CD14-positive monocyte (primary cell): Measurements from ENCODE around the gene ITPA. TPM values are rescaled to one million over a fixed set of nuclear protein-coding genes. Genes with fewer than 3 reads are reported as not detected.
A peak's percentile ranks its signal among the peaks of the same experiment; 100 is the strongest.

ENCODE experiments used
- DNase-seq, 3 donors: peaks; one replicate each; pipeline ENCODE4 v3.0.0-alpha.2; 2011 to 2022
- H2AFZ ChIP-seq: 2 replicates; pipeline ENCODE4 v1.6.0; 2012; ENCODE audit warnings: mild to moderate bottlenecking, low read depth, low read length, inconsistent platforms; ENCODE audit not compliant: insufficient read depth, poor library complexity, severe bottlenecking
- H3K27ac ChIP-seq, 2 donors: 1 replicate in 1 of 2; 2 replicates in 1 of 2; pipeline ENCODE4 v1.5.1; 2012 to 2013; ENCODE audit warnings: low read length in 2 of 2, control low read depth in 1 of 2, inconsistent platforms in 1 of 2, low read depth in 1 of 2, mild to moderate bottlenecking in 1 of 2
- H3K27me3 ChIP-seq, 2 donors: one replicate each; pipeline versions ENCODE4 v1.6.0 to v1.6.1; 2011 to 2013; ENCODE audit warnings: low read length in 2 of 2; ENCODE audit not compliant: control insufficient read depth in 2 of 2, insufficient read depth in 2 of 2
- H3K36me3 ChIP-seq, 2 donors: replicated peaks in 1 of 2; 1 replicate in 1 of 2; 2 replicates in 1 of 2; pipeline versions ENCODE4 v1.5.1 to v1.6.1; 2012 to 2013; ENCODE audit warnings: low read length in 2 of 2, control low read depth in 1 of 2, inconsistent platforms in 1 of 2, mild to moderate bottlenecking in 1 of 2; ENCODE audit not compliant: insufficient read depth in 2 of 2, control insufficient read depth in 1 of 2
- H3K4me1 ChIP-seq, 2 donors: 1 replicate in 1 of 2; 2 replicates in 1 of 2; pipeline versions ENCODE4 v1.5.1 to v1.6.1; 2012 to 2013; ENCODE audit warnings: low read length in 2 of 2, control low read depth in 1 of 2, inconsistent platforms in 1 of 2, mild to moderate bottlenecking in 1 of 2, moderate library complexity in 1 of 2; ENCODE audit not compliant: insufficient read depth in 2 of 2, control insufficient read depth in 1 of 2
- H3K4me2 ChIP-seq: replicated peaks from 2 replicates; pipeline ENCODE3; 2012; ENCODE audit warnings: low read length, moderate library complexity, mild to moderate bottlenecking; ENCODE audit not compliant: poor library complexity, severe bottlenecking; ENCODE audit errors: extremely low read depth
- H3K4me3 ChIP-seq, 3 experiments: fragments of 200-600 bp in 1 of 3; sonication (generic) in 1 of 3; replicated peaks in 1 of 3; 1 replicate in 2 of 3; 2 replicates in 1 of 3; pipeline ENCODE4 v1.5.1; 2011 to 2013; ENCODE audit warnings: low read length in 3 of 3, mild to moderate bottlenecking in 3 of 3, control low read depth in 2 of 3, low read depth in 2 of 3, inconsistent platforms in 1 of 3, moderate library complexity in 1 of 3
- H3K79me2 ChIP-seq: 2 replicates; pipeline ENCODE4 v1.6.0; 2012; ENCODE audit warnings: mild to moderate bottlenecking, control low read depth, inconsistent platforms, low read length, moderate library complexity; ENCODE audit not compliant: insufficient read depth
- H3K9ac ChIP-seq: 2 replicates; pipeline ENCODE4 v1.6.0; 2017; ENCODE audit warnings: low read length, mild to moderate bottlenecking; ENCODE audit not compliant: insufficient read depth, poor library complexity, severe bottlenecking
- H3K9me3 ChIP-seq, 2 donors: replicated peaks in 1 of 2; 1 replicate in 1 of 2; 2 replicates in 1 of 2; pipeline versions ENCODE4 v1.5.1 to v1.6.1; 2012 to 2013; ENCODE audit warnings: low read length in 2 of 2, control low read depth in 1 of 2; ENCODE audit not compliant: control insufficient read depth in 1 of 2, insufficient read depth in 1 of 2
- H4K20me1 ChIP-seq: 2 replicates; pipeline ENCODE4 v1.6.0; 2012; ENCODE audit warnings: mild to moderate bottlenecking, low read length, control low read depth, moderate library complexity; ENCODE audit not compliant: insufficient read depth
- H3K27ac Mint-ChIP-seq, 7 donors: one replicate each; pipeline ENCODE4 v1.8.0; 2020; ENCODE audit warnings: mild to moderate bottlenecking in 7 of 7, mixed read lengths in 7 of 7, moderate library complexity in 6 of 7, inconsistent platforms in 2 of 7
- H3K27me3 Mint-ChIP-seq, 3 donors: one replicate each; pipeline ENCODE4 v1.8.0; 2021 to 2022; ENCODE audit warnings: low read depth in 3 of 3, mild to moderate bottlenecking in 3 of 3, mixed read lengths in 3 of 3, moderate library complexity in 3 of 3, inconsistent platforms in 1 of 3
- H3K36me3 Mint-ChIP-seq, 2 donors: one replicate each; pipeline ENCODE4 v1.8.0; 2020; ENCODE audit warnings: mixed read lengths in 2 of 2, inconsistent platforms in 1 of 2, mild to moderate bottlenecking in 1 of 2
- H3K4me1 Mint-ChIP-seq: one replicate; pipeline ENCODE4 v1.8.0; 2020; ENCODE audit warnings: mild to moderate bottlenecking, mixed read lengths
- H3K4me3 Mint-ChIP-seq, 2 donors: one replicate each; pipeline ENCODE4 v1.8.0; 2020; ENCODE audit warnings: mild to moderate bottlenecking in 2 of 2, mixed read lengths in 2 of 2, moderate library complexity in 1 of 2
- H3K9me3 Mint-ChIP-seq, 7 donors: one replicate each; pipeline ENCODE4 v1.8.0; 2020 to 2022; ENCODE audit warnings: mixed read lengths in 7 of 7, mild to moderate bottlenecking in 6 of 7, moderate library complexity in 6 of 7, inconsistent platforms in 2 of 7
- WGBS: methylation state at CpG from one replicate; pipeline ENCODE4 v1.1.5; 2013; ENCODE audit warnings: missing lambda C conversion rate; ENCODE audit not compliant: insufficient coverage; 5-methylcytosine and 5-hydroxymethylcytosine counted together
- intact Hi-C, 2 donors: fragments of 100-400 bp; cut with micrococcal nuclease; formaldehyde crosslinking; loops; one replicate each; pipeline versions ENCODE4 v1.15.0 to v1.15.1; 2023
- polyA plus RNA-seq, 3 donors: library from polyadenylated mRNA; depleted of rRNA in 1 of 3; unstranded in 2 of 3; stranded (reverse) in 1 of 3; fragments of 300-500 nt in 2 of 3; fragments of >200 nt in 1 of 3; fragmentation: Illumina TruSeq in 2 of 3; gene quantifications; 1 replicate in 2 of 3; 2 replicates in 1 of 3; pipeline ENCODE4 v1.2.3, GENCODE V29; 2012 to 2021
- TF ChIP-seq, protein P1 (sequence below): fragments of 200-600 bp; IDR thresholded peaks from one replicate; pipeline ENCODE4 v1.8.0; 2022; ENCODE audit warnings: antibody characterized with exemption, mild to moderate bottlenecking

The ITPA gene
- polyA plus RNA-seq, 3 donors = 39.5 to 62.8 (median 57.0) TPM

DNA sequence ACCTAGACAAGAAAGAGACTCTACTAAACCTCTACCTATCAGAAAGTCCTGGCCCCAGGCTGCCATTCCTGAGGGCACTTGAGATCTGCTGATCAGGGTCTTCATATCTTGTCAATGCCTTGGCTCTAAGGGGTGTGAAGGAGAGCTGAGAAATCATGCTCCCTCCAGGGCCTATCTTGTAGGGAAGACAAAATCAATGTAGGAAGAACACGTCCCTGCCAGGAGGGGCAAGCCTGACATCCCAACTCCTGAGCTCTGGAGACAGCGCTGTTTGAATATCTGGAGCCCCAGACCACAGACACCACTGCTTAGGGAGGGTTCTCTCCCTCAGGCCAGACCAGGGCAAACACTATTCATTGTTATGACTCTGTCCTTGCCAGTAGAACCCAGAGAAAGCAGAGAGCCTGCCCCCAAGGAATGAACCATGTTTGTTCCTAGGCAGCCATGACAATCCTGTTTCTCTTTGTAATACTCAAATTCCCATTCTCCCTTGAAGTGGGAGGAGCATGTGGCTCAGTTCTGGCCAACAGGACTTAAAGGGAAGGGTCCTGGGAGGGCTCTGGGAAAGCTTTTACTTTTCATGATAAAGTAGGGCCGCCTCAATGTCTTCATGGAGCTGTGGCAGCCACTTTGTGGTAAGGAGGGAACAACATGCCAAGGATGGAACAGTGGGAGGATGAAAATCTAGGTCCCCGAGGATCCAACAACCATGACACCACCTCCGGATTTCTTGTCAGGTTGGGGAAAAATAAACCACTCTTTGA lies 47.8 kb upstream of the ITPA start:
- H3K79me2 ChIP-seq = peaks cover 34% of the 10 kb centered on the region
- H3K27ac ChIP-seq = no peak overlapping the region
- peak overlapping the region; percentile 9 for H2AFZ ChIP-seq
- intact Hi-C loops = no loop called here
- H3K9ac ChIP-seq = no peak overlapping the region
- H3K4me3 ChIP-seq = no peak overlapping the region
- TF ChIP-seq, protein P1, sequence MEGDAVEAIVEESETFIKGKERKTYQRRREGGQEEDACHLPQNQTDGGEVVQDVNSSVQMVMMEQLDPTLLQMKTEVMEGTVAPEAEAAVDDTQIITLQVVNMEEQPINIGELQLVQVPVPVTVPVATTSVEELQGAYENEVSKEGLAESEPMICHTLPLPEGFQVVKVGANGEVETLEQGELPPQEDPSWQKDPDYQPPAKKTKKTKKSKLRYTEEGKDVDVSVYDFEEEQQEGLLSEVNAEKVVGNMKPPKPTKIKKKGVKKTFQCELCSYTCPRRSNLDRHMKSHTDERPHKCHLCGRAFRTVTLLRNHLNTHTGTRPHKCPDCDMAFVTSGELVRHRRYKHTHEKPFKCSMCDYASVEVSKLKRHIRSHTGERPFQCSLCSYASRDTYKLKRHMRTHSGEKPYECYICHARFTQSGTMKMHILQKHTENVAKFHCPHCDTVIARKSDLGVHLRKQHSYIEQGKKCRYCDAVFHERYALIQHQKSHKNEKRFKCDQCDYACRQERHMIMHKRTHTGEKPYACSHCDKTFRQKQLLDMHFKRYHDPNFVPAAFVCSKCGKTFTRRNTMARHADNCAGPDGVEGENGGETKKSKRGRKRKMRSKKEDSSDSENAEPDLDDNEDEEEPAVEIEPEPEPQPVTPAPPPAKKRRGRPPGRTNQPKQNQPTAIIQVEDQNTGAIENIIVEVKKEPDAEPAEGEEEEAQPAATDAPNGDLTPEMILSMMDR = no peak
- Mint-ChIP-seq H3K9me3 (peaks cover 0 to 4% (median 0%) of the 10 kb centered on the region in 7 donors), H3K4me3 (peak overlapping the region in 1 of 2 donors; percentile 9), H3K27me3 (peaks cover 9 to 17% (median 16%) of the 10 kb centered on the region in 3 donors), H3K4me1 (peaks cover 38% of the 10 kb centered on the region), H3K36me3 (peaks cover 0 to 4% of the 10 kb centered on the region in 2 donors), H3K27ac (peak overlapping the region in 1 of 7 donors; percentile 25)
- H3K9me3 ChIP-seq = no peaks in the 10 kb centered on the region
- DNase-seq = no peak
- H4K20me1 ChIP-seq = peaks cover 28% of the 10 kb centered on the region
- 90% methylated on average over 4 of the region's 5 CpGs for WGBS
- H3K27me3 ChIP-seq = peaks cover 0 to 5% of the 10 kb centered on the region in 2 donors
- peaks cover 31 to 44% of the 10 kb centered on the region in 2 donors for H3K4me1 ChIP-seq
- no peaks in the 10 kb centered on the region for H3K36me3 ChIP-seq
- no peak overlapping the region for H3K4me2 ChIP-seq

DNA sequence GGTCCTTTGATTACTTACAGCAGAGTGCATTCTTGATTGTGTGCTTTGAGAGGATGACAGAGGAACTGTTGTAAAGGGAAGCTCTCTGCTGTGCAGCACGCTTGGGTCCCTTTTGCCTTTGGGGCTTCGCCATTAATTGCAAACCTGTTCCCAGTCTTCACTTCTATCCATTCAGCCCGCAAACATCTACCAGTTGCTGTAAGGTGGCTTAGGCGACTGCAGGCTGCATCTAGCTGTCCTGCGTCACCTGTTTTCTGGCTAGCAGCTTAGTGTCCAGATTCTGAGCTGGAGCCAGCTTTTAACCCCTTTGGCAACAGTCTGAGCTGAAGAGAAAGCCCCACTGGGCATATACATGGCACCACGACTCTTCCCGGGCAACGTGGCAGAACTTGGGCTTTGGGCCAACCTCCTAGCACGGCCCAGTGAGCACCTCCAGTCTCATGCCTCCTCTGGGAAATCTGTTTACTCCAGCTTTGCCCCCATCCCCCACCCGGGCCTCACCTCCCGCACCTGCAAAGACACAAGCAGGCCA lies 47.2 kb upstream of the ITPA start:
- intact Hi-C loops = no loop called here
- H3K79me2 ChIP-seq = peaks cover 28% of the 10 kb centered on the region
- peaks cover 22% of the 10 kb centered on the region for H4K20me1 ChIP-seq
- Mint-ChIP-seq H3K4me3 (no peak overlapping the region), H3K27ac (no peak overlapping the region), H3K9me3 (peaks cover 0 to 4% (median 0%) of the 10 kb centered on the region in 7 donors), H3K4me1 (peaks cover 31% of the 10 kb centered on the region), H3K36me3 (no peaks in the 10 kb centered on the region), H3K27me3 (peaks cover 11 to 23% (median 22%) of the 10 kb centered on the region in 3 donors)
- DNase-seq = no peak
- WGBS = 84% methylated on average over 9 of the region's 11 CpGs
- no peak overlapping the region for H3K4me3 ChIP-seq
- H3K9ac ChIP-seq = no peak overlapping the region
- TF ChIP-seq, protein P1 = no peak
- no peak overlapping the region for H3K4me2 ChIP-seq
- peak overlapping the region; percentile 9 for H2AFZ ChIP-seq
- peaks cover 0 to 12% of the 10 kb centered on the region in 2 donors for H3K27me3 ChIP-seq
- H3K36me3 ChIP-seq = no peaks in the 10 kb centered on the region
- no peaks in the 10 kb centered on the region for H3K9me3 ChIP-seq
- no peak overlapping the region for H3K27ac ChIP-seq
- peaks cover 25 to 37% of the 10 kb centered on the region in 2 donors for H3K4me1 ChIP-seq
